ENCODE results near the gene LENG9. TPM values are rescaled to one million over a fixed set of nuclear protein-coding genes. Genes with fewer than 3 reads are reported as not detected.

Gene LENG9
- total RNA-seq, 1 donor from 2014 or later: 0.75 TPM

DNA sequence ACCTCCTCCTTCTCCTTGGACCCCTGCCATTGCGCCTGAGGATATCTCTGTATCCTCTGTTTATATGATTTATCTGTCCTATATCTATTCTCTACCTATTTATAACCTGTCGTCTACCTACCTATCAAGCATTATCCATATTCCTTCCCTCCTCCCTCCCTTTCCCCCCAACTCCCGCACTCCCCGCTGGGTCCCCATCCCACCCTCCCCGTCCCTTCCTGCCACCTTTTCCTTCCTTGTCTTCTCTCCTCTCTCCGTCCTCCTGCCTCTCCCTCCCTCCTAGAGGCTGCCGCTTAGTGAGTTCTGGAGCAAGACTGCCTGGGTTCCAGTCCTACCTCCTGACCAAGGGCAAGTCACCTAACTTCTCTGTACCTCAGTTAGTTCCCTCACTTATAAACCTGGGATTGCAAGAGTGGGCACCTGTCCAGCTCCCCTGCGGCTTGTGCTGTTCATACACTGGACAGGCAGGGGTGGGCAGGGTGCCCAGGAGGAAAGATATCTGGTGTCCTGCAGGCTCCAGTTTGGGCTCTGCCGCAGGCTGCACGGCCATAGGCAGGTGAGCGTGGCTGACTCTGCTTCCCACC, 32.2 kb downstream of the LENG9 start:
- no peaks in the 10 kb centered on the region for H3K36me3 ChIP-seq (ENCODE audit: control insufficient read depth, insufficient read depth, low read length)
- peaks cover 28% of the 10 kb centered on the region for H3K27me3 ChIP-seq (ENCODE audit: control insufficient read depth, insufficient read depth, low read length)
- H3K4me3 ChIP-seq (ENCODE audit: low read depth, low read length): no peak overlapping the region
- DNase-seq (ENCODE audit: low read depth): no peak
- TF ChIP-seq, protein P1, sequence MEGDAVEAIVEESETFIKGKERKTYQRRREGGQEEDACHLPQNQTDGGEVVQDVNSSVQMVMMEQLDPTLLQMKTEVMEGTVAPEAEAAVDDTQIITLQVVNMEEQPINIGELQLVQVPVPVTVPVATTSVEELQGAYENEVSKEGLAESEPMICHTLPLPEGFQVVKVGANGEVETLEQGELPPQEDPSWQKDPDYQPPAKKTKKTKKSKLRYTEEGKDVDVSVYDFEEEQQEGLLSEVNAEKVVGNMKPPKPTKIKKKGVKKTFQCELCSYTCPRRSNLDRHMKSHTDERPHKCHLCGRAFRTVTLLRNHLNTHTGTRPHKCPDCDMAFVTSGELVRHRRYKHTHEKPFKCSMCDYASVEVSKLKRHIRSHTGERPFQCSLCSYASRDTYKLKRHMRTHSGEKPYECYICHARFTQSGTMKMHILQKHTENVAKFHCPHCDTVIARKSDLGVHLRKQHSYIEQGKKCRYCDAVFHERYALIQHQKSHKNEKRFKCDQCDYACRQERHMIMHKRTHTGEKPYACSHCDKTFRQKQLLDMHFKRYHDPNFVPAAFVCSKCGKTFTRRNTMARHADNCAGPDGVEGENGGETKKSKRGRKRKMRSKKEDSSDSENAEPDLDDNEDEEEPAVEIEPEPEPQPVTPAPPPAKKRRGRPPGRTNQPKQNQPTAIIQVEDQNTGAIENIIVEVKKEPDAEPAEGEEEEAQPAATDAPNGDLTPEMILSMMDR (IDR thresholded peaks at IDR 0.05; ENCODE audit: insufficient read depth, low read length, poor library complexity, severe bottlenecking): no peak

DNA sequence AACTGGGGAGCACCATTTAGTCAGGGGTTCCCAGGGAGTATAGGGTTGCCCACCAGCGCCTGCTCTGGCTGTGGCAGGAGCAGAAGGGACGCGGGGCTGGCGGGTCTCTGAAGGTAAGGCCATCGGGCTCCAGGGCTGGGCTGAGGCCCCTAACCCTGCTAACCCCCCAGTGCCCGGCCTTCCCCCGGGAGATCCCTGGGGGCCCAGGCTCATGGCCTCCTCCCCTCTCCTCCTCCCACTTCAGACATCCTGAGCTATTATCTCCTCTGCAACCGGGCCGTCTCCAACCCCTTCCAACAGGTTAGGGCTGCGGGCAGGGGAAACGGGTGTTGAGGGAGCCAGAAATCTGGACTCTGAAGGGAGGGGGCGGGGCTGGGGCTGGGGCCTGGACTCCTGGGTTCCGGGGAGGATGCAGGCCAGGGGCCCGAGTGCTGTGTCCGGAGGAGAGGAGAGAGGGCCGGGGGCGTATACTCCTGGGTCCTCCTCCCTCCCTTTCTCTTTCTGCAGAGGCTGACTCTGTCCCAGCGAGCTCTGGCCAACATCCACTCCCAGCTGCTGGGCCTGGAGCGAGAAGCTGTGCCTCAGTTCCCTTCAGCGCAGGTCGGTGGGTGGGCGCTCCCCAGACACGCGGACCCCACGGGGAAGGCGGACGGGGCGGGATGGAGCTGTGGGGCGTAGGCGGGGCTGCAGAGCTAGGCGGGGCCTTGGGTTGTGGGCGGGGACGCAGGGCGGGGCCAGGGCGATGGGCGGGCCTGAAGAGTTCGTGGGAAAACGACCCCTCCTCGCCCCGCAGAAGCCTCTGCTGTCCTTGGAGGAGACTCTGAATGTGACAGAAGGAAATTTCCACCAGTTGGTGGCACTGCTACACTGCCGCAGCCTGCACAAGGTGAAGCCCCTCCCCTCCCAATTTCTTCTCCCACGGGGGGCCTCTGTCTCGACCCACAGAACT, 33.0 kb downstream of the LENG9 start:
- H3K36me3 ChIP-seq (ENCODE audit: control insufficient read depth, insufficient read depth, low read length): no peaks in the 10 kb centered on the region
- no peak for DNase-seq (ENCODE audit: low read depth)
- TF ChIP-seq, protein P1 (IDR thresholded peaks at IDR 0.05; ENCODE audit: insufficient read depth, low read length, poor library complexity, severe bottlenecking): peak; percentile 13
- no peak overlapping the region for H3K4me3 ChIP-seq (ENCODE audit: low read depth, low read length)
- H3K27me3 ChIP-seq (ENCODE audit: control insufficient read depth, insufficient read depth, low read length): peaks cover 28% of the 10 kb centered on the region

DNA sequence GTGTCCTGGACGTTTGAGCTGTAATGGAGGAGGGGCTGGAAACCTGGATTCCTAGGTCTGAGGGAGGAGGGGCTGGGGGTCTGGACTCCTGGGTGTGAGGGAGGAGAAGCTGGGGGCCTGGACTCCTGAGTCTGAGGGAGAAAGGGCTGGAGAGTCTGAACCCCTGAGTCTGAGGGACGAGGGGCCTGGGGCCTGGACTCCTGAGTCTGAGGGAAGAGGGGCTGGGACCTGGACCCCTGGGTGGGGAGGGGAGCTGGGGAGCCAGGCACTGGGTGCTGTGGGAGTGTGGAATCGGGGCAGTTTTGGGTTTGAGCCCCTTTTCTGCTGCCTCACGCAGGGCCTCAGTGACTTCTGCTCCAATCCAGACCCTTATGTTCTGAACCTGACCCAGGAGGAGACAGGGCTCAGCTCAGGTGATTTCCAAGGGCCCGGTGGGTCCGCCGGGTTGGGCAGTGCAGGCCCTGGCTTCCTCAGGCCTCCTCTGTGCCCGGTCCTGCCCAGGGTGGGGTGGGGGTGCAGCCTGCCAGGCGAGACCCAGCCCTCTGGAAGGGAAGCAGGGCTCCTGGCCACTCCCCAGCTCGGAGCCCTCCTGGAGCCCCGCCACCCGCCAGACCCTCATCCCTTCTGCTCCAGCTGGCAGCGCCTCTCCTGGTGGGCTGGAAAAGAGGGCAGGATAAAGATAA, 33.9 kb downstream of the LENG9 start:
- H3K36me3 ChIP-seq (ENCODE audit: control insufficient read depth, insufficient read depth, low read length): no peaks in the 10 kb centered on the region
- H3K4me3 ChIP-seq (ENCODE audit: low read depth, low read length): no peak overlapping the region
- TF ChIP-seq, protein P1 (IDR thresholded peaks at IDR 0.05; ENCODE audit: insufficient read depth, low read length, poor library complexity, severe bottlenecking): no peak
- peaks cover 28% of the 10 kb centered on the region for H3K27me3 ChIP-seq (ENCODE audit: control insufficient read depth, insufficient read depth, low read length)
- no peak for DNase-seq (ENCODE audit: low read depth)

DNA sequence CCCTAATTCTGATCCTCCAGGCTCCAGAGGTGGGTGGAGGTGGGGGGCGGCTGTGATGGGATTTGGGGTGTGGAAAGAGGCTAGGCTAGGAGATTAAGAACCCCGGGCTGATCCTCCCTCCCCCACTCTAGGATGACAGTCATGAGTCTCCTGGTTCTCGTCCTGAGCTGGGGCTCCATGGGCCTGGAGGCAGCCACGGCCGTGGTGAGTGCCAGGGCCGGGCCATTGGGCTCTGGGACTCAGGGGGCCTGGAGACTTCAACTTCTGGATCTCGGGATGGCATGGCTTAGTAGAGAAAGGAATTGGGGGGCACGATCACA, 34.4 kb downstream of the LENG9 start:
- Histone ChIP-seq H3K4me3 (ENCODE audit: low read depth, low read length) (no peak overlapping the region), H3K36me3 (ENCODE audit: control insufficient read depth, insufficient read depth, low read length) (no peaks in the 10 kb centered on the region), H3K27me3 (ENCODE audit: control insufficient read depth, insufficient read depth, low read length) (peaks cover 28% of the 10 kb centered on the region)
- no peak for DNase-seq (ENCODE audit: low read depth)
- TF ChIP-seq, protein P1 (IDR thresholded peaks at IDR 0.05; ENCODE audit: insufficient read depth, low read length, poor library complexity, severe bottlenecking): no peak

DNA sequence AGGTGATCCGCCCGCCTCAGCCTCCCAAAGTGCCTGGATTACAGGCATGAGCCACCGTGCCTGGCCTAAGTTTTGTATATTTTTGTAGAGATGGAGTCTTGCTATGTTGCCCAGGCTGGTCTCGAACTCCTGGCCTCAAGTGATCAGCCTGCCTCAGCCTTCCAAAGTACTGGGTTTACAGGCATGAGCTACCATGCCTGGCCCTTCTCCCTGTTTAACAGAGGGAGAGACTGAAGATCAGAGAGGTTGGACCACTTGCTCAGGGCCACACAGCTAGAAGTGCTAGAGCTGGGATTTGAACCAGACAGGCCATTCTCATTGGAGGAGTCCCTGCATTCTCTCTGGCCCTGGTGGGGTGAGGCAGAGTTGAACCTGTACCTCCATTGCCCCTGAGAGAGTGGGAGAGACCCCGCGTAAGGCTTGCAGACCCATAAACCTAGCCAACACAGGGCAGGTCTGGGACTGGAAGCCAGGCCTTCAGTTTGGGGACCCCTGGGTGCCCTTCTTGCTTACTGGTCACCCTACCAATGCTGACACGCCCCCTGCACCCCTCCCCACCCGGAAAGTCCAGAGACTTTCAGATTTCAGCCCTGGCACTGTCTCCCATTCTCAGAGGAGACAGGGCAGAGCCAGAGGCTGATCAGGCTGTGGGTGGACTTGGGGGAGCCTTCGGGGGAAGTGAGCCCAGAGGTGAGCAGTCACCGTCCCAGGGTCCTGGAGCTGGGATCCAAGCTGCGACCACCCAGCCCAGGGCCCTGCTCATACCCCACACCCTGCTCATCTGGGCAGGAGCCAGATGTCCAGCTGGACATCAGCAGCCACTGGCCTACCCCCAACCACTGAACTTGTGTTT, 35.0 kb downstream of the LENG9 start:
- no peaks in the 10 kb centered on the region for H3K36me3 ChIP-seq (ENCODE audit: control insufficient read depth, insufficient read depth, low read length)
- H3K4me3 ChIP-seq (ENCODE audit: low read depth, low read length): no peak overlapping the region
- TF ChIP-seq, protein P1 (IDR thresholded peaks at IDR 0.05; ENCODE audit: insufficient read depth, low read length, poor library complexity, severe bottlenecking): no peak
- peaks cover 28% of the 10 kb centered on the region for H3K27me3 ChIP-seq (ENCODE audit: control insufficient read depth, insufficient read depth, low read length)
- DNase-seq (ENCODE audit: low read depth): no peak
